Activated CD4-positive, alpha-beta T cell treated with anti-CD3 and anti-CD28 coated beads for 36 hours (primary cell): Measurements from ENCODE around the gene PGGHG. TPM values are rescaled to one million over a fixed set of nuclear protein-coding genes. Genes with fewer than 3 reads are reported as not detected.

ENCODE experiments used
- ATAC-seq: fragments of 200-7000 bp; cut with Tn5 transposase; one replicate; pipeline ENCODE4 v1.10.0; 2021; ENCODE audit warnings: mild to moderate bottlenecking, moderate library complexity
- CTCF ChIA-PET: fragments of 350-600 bp; sonication (Branson Sonifier 250); formaldehyde crosslinking; loops from one replicate; lab custom pipeline; 2021; ENCODE audit warnings: antibody characterized with exemption; lab: Charles Lee
- POLR2A ChIA-PET: fragments of 350-600 bp; sonication (Branson Sonifier 250); formaldehyde crosslinking; loops from one replicate; lab custom pipeline; 2021; ENCODE audit warnings: antibody characterized with exemption, inconsistent platforms; lab: Charles Lee
- DNase-seq: peaks from one replicate; pipeline ENCODE4 v3.0.0-alpha.2; 2020
- H3K27ac Mint-ChIP-seq: one replicate; pipeline ENCODE4 v1.8.0; 2021; ENCODE audit warnings: mixed read lengths
- H3K27me3 Mint-ChIP-seq: one replicate; pipeline ENCODE4 v1.8.0; 2021; ENCODE audit warnings: mixed read lengths
- H3K36me3 Mint-ChIP-seq: one replicate; pipeline ENCODE4 v1.8.0; 2021; ENCODE audit warnings: low read depth, mixed read lengths
- H3K4me1 Mint-ChIP-seq: one replicate; pipeline ENCODE4 v1.8.0; 2021; ENCODE audit warnings: mixed read lengths
- H3K4me3 Mint-ChIP-seq: one replicate; pipeline ENCODE4 v1.8.0; 2021; ENCODE audit warnings: mild to moderate bottlenecking, moderate library complexity, mixed read lengths
- H3K9me3 Mint-ChIP-seq: one replicate; pipeline ENCODE4 v1.8.0; 2021; ENCODE audit warnings: low read depth, mixed read lengths
- intact Hi-C, 2 experiments: fragments of 100-400 bp; cut with DNase I in 1 of 2; cut with micrococcal nuclease in 1 of 2; formaldehyde crosslinking; loops; one replicate each; pipeline versions ENCODE4 v1.14.2 to v1.15.1; 2022 to 2024; cut with DNase I, micrococcal nuclease
- total RNA-seq, 2 experiments: library from RNA; stranded (reverse); gene quantifications; one replicate each; pipeline ENCODE4 v1.2.3, GENCODE V29; 2021

Gene PGGHG
- total RNA-seq, 2 experiments from 2014 or later: 73.4 to 82.3 TPM

DNA sequence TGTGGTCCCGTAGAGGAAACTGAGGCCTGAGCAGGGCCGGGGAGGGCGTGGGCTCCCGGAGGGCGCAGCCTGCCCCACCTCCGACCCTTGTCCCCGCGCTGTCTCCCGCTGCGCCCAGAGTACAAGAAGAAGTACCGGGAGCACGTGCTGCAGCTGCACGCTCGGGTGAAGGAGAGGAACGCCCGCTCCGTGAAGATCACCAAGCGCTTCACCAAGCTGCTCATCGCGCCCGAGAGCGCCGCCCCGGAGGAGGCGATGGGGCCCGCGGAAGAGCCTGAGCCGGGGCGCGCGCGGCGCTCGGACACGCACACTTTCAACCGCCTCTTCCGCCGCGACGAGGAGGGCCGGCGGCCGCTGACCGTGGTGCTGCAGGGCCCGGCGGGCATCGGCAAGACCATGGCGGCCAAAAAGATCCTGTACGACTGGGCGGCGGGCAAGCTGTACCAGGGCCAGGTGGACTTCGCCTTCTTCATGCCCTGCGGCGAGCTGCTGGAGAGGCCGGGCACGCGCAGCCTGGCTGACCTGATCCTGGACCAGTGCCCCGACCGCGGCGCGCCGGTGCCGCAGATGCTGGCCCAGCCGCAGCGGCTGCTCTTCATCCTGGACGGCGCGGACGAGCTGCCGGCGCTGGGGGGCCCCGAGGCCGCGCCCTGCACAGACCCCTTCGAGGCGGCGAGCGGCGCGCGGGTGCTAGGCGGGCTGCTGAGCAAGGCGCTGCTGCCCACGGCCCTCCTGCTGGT is 8.8 kb upstream of the PGGHG start:
- H3K27ac Mint-ChIP-seq: no peak overlapping the region
- CTCF ChIA-PET: interaction anchor here (0.5 to 4.0 kb wide), 8 partner anchors 16 to 79 kb away, joined by 3 to 32 read pairs (median 4); no protein-coding TSS in a partner anchor
- H3K4me3 Mint-ChIP-seq: peak overlapping the region; percentile 65
- H3K4me1 Mint-ChIP-seq: peaks cover 44% of the 10 kb centered on the region
- peak; percentile 69 for ATAC-seq
- H3K36me3 Mint-ChIP-seq: peaks cover 7% of the 10 kb centered on the region
- peak; percentile 72 for DNase-seq
- peaks cover 21% of the 10 kb centered on the region for H3K27me3 Mint-ChIP-seq
- peaks cover 10% of the 10 kb centered on the region for H3K9me3 Mint-ChIP-seq
- intact Hi-C loops: loop anchor here in 1 of 2 experiments (1.0 kb wide), 1 partner anchor 11 kb away; no protein-coding TSS in a partner anchor
- POLR2A ChIA-PET: interaction anchor here (1.1 to 1.6 kb wide), 2 partner anchors 9 to 73 kb away, joined by 3 to 4 read pairs; partner anchors contain the start of genes BET1L and RIC8A

DNA sequence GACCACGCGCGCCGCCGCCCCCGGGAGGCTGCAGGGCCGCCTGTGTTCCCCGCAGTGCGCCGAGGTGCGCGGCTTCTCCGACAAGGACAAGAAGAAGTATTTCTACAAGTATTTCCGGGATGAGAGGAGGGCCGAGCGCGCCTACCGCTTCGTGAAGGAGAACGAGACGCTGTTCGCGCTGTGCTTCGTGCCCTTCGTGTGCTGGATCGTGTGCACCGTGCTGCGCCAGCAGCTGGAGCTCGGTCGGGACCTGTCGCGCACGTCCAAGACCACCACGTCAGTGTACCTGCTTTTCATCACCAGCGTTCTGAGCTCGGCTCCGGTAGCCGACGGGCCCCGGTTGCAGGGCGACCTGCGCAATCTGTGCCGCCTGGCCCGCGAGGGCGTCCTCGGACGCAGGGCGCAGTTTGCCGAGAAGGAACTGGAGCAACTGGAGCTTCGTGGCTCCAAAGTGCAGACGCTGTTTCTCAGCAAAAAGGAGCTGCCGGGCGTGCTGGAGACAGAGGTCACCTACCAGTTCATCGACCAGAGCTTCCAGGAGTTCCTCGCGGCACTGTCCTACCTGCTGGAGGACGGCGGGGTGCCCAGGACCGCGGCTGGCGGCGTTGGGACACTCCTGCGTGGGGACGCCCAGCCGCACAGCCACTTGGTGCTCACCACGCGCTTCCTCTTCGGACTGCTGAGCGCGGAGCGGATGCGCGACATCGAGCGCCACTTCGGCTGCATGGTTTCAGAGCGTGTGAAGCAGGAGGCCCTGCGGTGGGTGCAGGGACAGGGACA is 8.0 kb upstream of the PGGHG start:
- peaks cover 44% of the 10 kb centered on the region for H3K4me1 Mint-ChIP-seq
- H3K9me3 Mint-ChIP-seq: peaks cover 9% of the 10 kb centered on the region
- peak overlapping the region; percentile 65 for H3K4me3 Mint-ChIP-seq
- peaks cover 7% of the 10 kb centered on the region for H3K36me3 Mint-ChIP-seq
- ATAC-seq (peak; percentile 38), DNase-seq (peak; percentile 57)
- intact Hi-C loops: loop anchor here in 1 of 2 experiments (1.0 kb wide), 1 partner anchor 12 kb away; no protein-coding TSS in a partner anchor
- peak overlapping the region; percentile 58 for H3K27ac Mint-ChIP-seq
- peaks cover 21% of the 10 kb centered on the region for H3K27me3 Mint-ChIP-seq
- ChIA-PET POLR2A (interaction anchor here (1.1 kb wide), 1 partner anchor 9 kb away, joined by 3 read pairs; no protein-coding TSS in a partner anchor), CTCF (interaction anchor here (0.6 to 4.0 kb wide), 9 partner anchors 15 to 82 kb away, joined by 3 to 32 read pairs (median 4); no protein-coding TSS in a partner anchor)

DNA sequence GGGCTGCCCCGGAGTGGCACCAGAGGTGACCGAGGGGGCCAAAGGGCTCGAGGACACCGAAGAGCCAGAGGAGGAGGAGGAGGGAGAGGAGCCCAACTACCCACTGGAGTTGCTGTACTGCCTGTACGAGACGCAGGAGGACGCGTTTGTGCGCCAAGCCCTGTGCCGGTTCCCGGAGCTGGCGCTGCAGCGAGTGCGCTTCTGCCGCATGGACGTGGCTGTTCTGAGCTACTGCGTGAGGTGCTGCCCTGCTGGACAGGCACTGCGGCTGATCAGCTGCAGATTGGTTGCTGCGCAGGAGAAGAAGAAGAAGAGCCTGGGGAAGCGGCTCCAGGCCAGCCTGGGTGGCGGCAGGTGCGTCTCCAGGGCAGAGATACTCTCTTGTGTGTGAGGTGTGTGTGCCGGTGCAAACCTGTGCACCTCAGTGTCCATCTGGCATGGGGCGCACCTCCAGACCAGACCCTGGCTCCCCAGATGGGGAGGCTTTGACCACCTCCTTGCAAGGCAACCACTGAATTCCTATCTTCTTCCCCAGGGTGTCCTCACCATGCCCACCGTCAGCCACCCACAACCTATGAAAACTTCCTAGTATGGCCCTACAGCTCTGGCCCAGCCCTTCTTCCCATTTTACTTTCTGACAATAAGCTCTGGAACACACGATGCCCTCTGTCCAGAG is 7.3 kb upstream of the PGGHG start:
- peaks cover 3% of the 10 kb centered on the region for H3K36me3 Mint-ChIP-seq
- no peak overlapping the region for H3K27ac Mint-ChIP-seq
- H3K4me3 Mint-ChIP-seq: peak overlapping the region; percentile 65
- H3K9me3 Mint-ChIP-seq: peaks cover 5% of the 10 kb centered on the region
- no peak for ATAC-seq
- peaks cover 21% of the 10 kb centered on the region for H3K27me3 Mint-ChIP-seq
- ChIA-PET CTCF (interaction anchor here (0.6 to 4.0 kb wide), 9 partner anchors 14 to 82 kb away, joined by 3 to 32 read pairs (median 4); no protein-coding TSS in a partner anchor), POLR2A (interaction anchor here (1.0 to 1.1 kb wide), 2 partner anchors 8 to 74 kb away, joined by 3 to 4 read pairs; partner anchors contain the start of genes BET1L and RIC8A)
- intact Hi-C loops: no loop called here
- H3K4me1 Mint-ChIP-seq: peaks cover 45% of the 10 kb centered on the region
- peak; percentile 57 for DNase-seq

GRCh38 chr11:282171-282570 is 6.8 kb upstream of the PGGHG start:
- H3K4me3 Mint-ChIP-seq: peak overlapping the region; percentile 65
- peaks cover 50% of the 10 kb centered on the region for H3K4me1 Mint-ChIP-seq
- DNase-seq: peak; percentile 4
- intact Hi-C loops: no loop called here
- no peaks in the 10 kb centered on the region for H3K36me3 Mint-ChIP-seq
- no peak overlapping the region for H3K27ac Mint-ChIP-seq
- ChIA-PET POLR2A (interaction anchor here (1.0 kb wide), 1 partner anchor 74 kb away, joined by 4 read pairs; the partner anchor contains the start of genes BET1L and RIC8A), CTCF (interaction anchor here (1.2 to 4.0 kb wide), 4 partner anchors 23 to 35 kb away, joined by 3 to 32 read pairs (median 6); no protein-coding TSS in a partner anchor)
- peaks cover 1% of the 10 kb centered on the region for H3K9me3 Mint-ChIP-seq
- peaks cover 21% of the 10 kb centered on the region for H3K27me3 Mint-ChIP-seq
- ATAC-seq: no peak

- ATAC-seq (no peak), DNase-seq (peak; percentile 4)
- no peaks in the 10 kb centered on the region for H3K9me3 Mint-ChIP-seq
- peaks cover under 1% of the 10 kb centered on the region for H3K36me3 Mint-ChIP-seq
- no peak overlapping the region for H3K4me3 Mint-ChIP-seq
- H3K27me3 Mint-ChIP-seq: peaks cover 21% of the 10 kb centered on the region
- CTCF ChIA-PET: interaction anchor here (1.1 to 2.3 kb wide), 5 partner anchors 22 to 66 kb away, joined by 3 to 8 read pairs (median 5); no protein-coding TSS in a partner anchor
- POLR2A ChIA-PET: interaction anchor here (0.8 to 1.0 kb wide), 2 partner anchors 75 to 76 kb away, joined by 3 to 4 read pairs; partner anchors contain the start of genes BET1L and RIC8A
- peaks cover 50% of the 10 kb centered on the region for H3K4me1 Mint-ChIP-seq
- intact Hi-C loops: no loop called here
- H3K27ac Mint-ChIP-seq: no peak overlapping the region
Measured at GRCh38 chr11:282630-283360, 6.1 kb upstream of the PGGHG start.

DNA sequence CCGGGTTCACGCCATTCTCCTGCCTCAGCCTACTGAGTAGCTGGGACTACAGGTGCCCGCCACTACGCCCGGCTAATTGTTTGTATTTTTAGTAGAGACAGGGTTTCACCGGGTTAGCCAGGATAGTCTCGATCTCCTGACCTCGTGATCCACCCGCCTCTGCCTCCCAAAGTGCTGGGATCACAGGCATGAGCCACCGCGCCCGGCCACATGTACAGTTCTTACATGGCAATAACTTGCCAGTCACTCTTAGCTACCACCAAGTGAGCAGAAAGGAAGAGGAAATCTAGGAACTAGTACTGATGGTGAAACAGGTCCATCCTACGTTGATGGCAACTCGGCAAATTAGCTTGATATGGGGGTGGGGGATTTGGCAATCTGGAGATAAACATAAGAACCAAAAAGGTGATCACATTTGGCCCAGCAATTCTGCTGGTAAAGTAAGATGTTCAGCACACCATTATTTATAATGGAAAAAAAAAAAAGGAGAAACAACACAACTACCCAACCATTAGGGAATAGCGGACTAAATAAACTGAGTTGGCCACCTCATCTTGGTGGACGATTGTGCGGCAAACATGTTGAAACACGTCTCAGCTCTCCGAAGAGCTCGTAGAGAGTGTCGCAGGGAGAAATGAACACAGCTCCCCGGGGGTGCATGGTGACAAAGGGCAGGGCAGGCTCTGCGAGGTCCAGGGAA is 5.4 kb upstream of the PGGHG start:
- Mint-ChIP-seq H3K27me3 (peaks cover 21% of the 10 kb centered on the region), H3K4me1 (peaks cover 48% of the 10 kb centered on the region), H3K9me3 (no peaks in the 10 kb centered on the region), H3K27ac (no peak overlapping the region), H3K36me3 (peaks cover 7% of the 10 kb centered on the region), H3K4me3 (no peak overlapping the region)
- intact Hi-C loops: no loop called here
- DNase-seq (peak; percentile 6), ATAC-seq (no peak)
- ChIA-PET CTCF (interaction anchor here (0.6 to 2.3 kb wide), 6 partner anchors 22 to 228 kb away, joined by 3 to 8 read pairs (median 4); no protein-coding TSS in a partner anchor), POLR2A (interaction anchor here (0.6 to 0.8 kb wide), 2 partner anchors 8 to 75 kb away, joined by 3 to 5 read pairs; no protein-coding TSS in a partner anchor)

- CTCF ChIA-PET: interaction anchor here (0.5 to 2.3 kb wide), 8 partner anchors 16 to 227 kb away, joined by 3 to 8 read pairs (median 4); no protein-coding TSS in a partner anchor
- Mint-ChIP-seq H3K4me3 (no peak overlapping the region), H3K27me3 (peaks cover 19% of the 10 kb centered on the region), H3K4me1 (peaks cover 46% of the 10 kb centered on the region), H3K36me3 (peaks cover 7% of the 10 kb centered on the region), H3K9me3 (no peaks in the 10 kb centered on the region), H3K27ac (no peak overlapping the region)
- intact Hi-C loops: loop anchor here in 1 of 2 experiments (5.0 kb wide), 1 partner anchor 47 kb away; the partner anchor contains the start of genes PSMD13 and SIRT3
- POLR2A ChIA-PET: interaction anchor here (0.6 kb wide), 1 partner anchor 9 kb away, joined by 5 read pairs; no protein-coding TSS in a partner anchor
- no peak for ATAC-seq
- DNase-seq: peak; percentile 5
Measured at GRCh38 chr11:284105-285020, 4.6 kb upstream of the PGGHG start.

- H3K4me1 Mint-ChIP-seq: peaks cover 50% of the 10 kb centered on the region
- POLR2A ChIA-PET: no interaction called here
- ATAC-seq (no peak), DNase-seq (no peak)
- peaks cover 18% of the 10 kb centered on the region for H3K27me3 Mint-ChIP-seq
- no peak overlapping the region for H3K4me3 Mint-ChIP-seq
- no peak overlapping the region for H3K27ac Mint-ChIP-seq
- H3K36me3 Mint-ChIP-seq: peaks cover 7% of the 10 kb centered on the region
- no peaks in the 10 kb centered on the region for H3K9me3 Mint-ChIP-seq
- CTCF ChIA-PET: interaction anchor here (0.5 to 2.3 kb wide), 4 partner anchors 17 to 35 kb away, joined by 3 to 8 read pairs (median 4); no protein-coding TSS in a partner anchor
- intact Hi-C loops: loop anchor here in 1 of 2 experiments (5.0 kb wide), 1 partner anchor 48 kb away; the partner anchor contains the start of genes PSMD13 and SIRT3
Measured at GRCh38 chr11:285021-285893, 3.7 kb upstream of the PGGHG start.
